HepG2 (cell line): ENCODE data around the gene THAP5. TPM values are rescaled to one million over a fixed set of nuclear protein-coding genes. Genes with fewer than 3 reads are reported as not detected.

Experiments
- ATAC-seq: fragments of 200-7000 bp; cut with Tn5 transposase; 3 replicates; pipeline ENCODE4 v1.9.1; 2020; ENCODE audit warnings: mild to moderate bottlenecking, moderate library complexity
- BruUV-seq: library from RNA; stranded (reverse); fragments of 400-500 nt; replicated peaks from 2 replicates; lab custom pipeline; 2021; lab: Mats Ljungman, UMichigan
- CTCF ChIA-PET: fragments of 300-600 bp; formaldehyde crosslinking; extraction: SDS; loops from one replicate; lab custom pipeline; 2021; ENCODE audit warnings: low total read pairs, inconsistent platforms, low intra/inter-chr PET ratio; lab: Yijun Ruan, JAX
- POLR2A ChIA-PET: fragments of 350-600 bp; sonication (Branson Sonifier 250); formaldehyde crosslinking; loops from one replicate; lab custom pipeline; 2020; ENCODE audit warnings: antibody characterized with exemption, inconsistent platforms; lab: Yijun Ruan, JAX
- DNase-seq: peaks from one replicate; pipeline ENCODE4 v3.0.0-alpha.2; 2015; ENCODE audit warnings: low spot score
- FAIRE-seq: peaks from 3 replicates; lab custom pipeline; 2011; peaks lifted over from hg19 to GRCh38; lab: Jason Lieb, UNC
- H2AFZ ChIP-seq: one replicate; pipeline ENCODE4 v1.6.1; 2011; ENCODE audit warnings: low read length, inconsistent platforms
- H3K27ac ChIP-seq: fragments of 300-600 bp; 3 replicates; pipeline ENCODE4 v1.8.0; 2011; ENCODE audit warnings: mixed run types, mild to moderate bottlenecking, mixed read lengths, low read length, inconsistent platforms; ENCODE audit not compliant: insufficient read depth; ENCODE audit errors: extremely low read length
- H3K27me3 ChIP-seq, 2 experiments: fragments of 200-600 bp in 1 of 2; 2 replicates in 1 of 2; 3 replicates in 1 of 2; pipeline versions ENCODE4 v1.6.0 to v1.8.0; 2011; ENCODE audit warnings: low read length in 2 of 2, mild to moderate bottlenecking in 2 of 2, moderate library complexity in 2 of 2, inconsistent platforms in 1 of 2; ENCODE audit not compliant: insufficient read depth in 2 of 2, control insufficient read depth in 1 of 2
- H3K36me3 ChIP-seq, 2 experiments: fragments of 200-600 bp in 1 of 2; replicated peaks in 1 of 2; 2 replicates in 1 of 2; 3 replicates in 1 of 2; pipeline versions ENCODE4 v1.5.1 to v1.8.0; 2011; ENCODE audit warnings: low read length in 2 of 2, inconsistent platforms in 1 of 2; ENCODE audit not compliant: insufficient read depth in 2 of 2, control insufficient read depth in 1 of 2
- H3K4me1 ChIP-seq: 2 replicates; pipeline ENCODE4 v1.5.1; 2012; ENCODE audit warnings: low read length, inconsistent platforms; ENCODE audit not compliant: insufficient read depth
- H3K4me2 ChIP-seq: 2 replicates; pipeline ENCODE4 v1.6.0; 2011; ENCODE audit warnings: low read depth, low read length, inconsistent platforms
- H3K4me3 ChIP-seq, 3 experiments: fragments of 200-600 bp in 1 of 3; sonication (generic), shearing (Covaris generic) in 1 of 3; replicated peaks in 1 of 3; 2 replicates each; pipeline ENCODE4 v1.5.1; 2011 to 2016; ENCODE audit warnings: low read length in 3 of 3, inconsistent platforms in 2 of 3, low read depth in 2 of 3, mild to moderate bottlenecking in 2 of 3, control low read depth in 1 of 3, mixed read lengths in 1 of 3; ENCODE audit not compliant: insufficient read depth in 1 of 3
- H3K79me2 ChIP-seq: one replicate; pipeline ENCODE4 v1.6.1; 2011; ENCODE audit warnings: low read length, inconsistent platforms; ENCODE audit not compliant: insufficient read depth
- H3K9ac ChIP-seq: 2 replicates; pipeline ENCODE4 v1.6.0; 2011; ENCODE audit warnings: mild to moderate bottlenecking, low read depth, low read length, inconsistent platforms; ENCODE audit not compliant: insufficient read depth
- H3K9me3 ChIP-seq: 2 replicates; pipeline ENCODE4 v1.5.1; 2012; ENCODE audit warnings: mild to moderate bottlenecking, low read length
- H4K20me1 ChIP-seq: 2 replicates; pipeline ENCODE4 v1.6.0; 2011; ENCODE audit warnings: inconsistent platforms, mild to moderate bottlenecking, low read length, moderate library complexity; ENCODE audit not compliant: insufficient read depth
- AKNA ChIP-seq: sonication (generic); formaldehyde crosslinking; IDR thresholded peaks from 2 replicates; pipeline ENCODE4 v1.4.0; 2020; ENCODE audit warnings: missing genetic modification reagents, borderline replicate concordance
- ARID2 ChIP-seq: sonication (generic); formaldehyde crosslinking; IDR thresholded peaks from 2 replicates; pipeline ENCODE4 v1.8.1; 2022; ENCODE audit warnings: mild to moderate bottlenecking, missing genetic modification reagents, borderline replicate concordance
- ARID5B ChIP-seq: IDR thresholded peaks from 2 replicates; pipeline ENCODE4 v1.4.0; 2020; ENCODE audit warnings: mild to moderate bottlenecking, missing genetic modification reagents
- IRX3 ChIP-seq: sonication (generic); formaldehyde crosslinking; IDR thresholded peaks from 2 replicates; pipeline ENCODE4 v1.8.1; 2023; ENCODE audit warnings: mild to moderate bottlenecking, low read depth, missing genetic modification reagents, borderline replicate concordance
- KLF12 ChIP-seq: sonication (generic); formaldehyde crosslinking; IDR thresholded peaks from 2 replicates; pipeline ENCODE4 v1.4.0; 2020; ENCODE audit warnings: missing genetic modification reagents, borderline replicate concordance
- MAFF ChIP-seq: IDR thresholded peaks from 2 replicates; pipeline ENCODE4 v1.6.1; 2011; ENCODE audit warnings: low read depth, low read length, improper control_type of control experiment
- MAFK ChIP-seq, 2 experiments: IDR thresholded peaks in 1 of 2; conservative IDR thresholded peaks in 1 of 2; 2 replicates each; pipeline ENCODE4 v1.6.1; 2011; ENCODE audit warnings: improper control_type of control experiment in 2 of 2, low read length in 2 of 2
- NCOA2 ChIP-seq: sonication (generic); formaldehyde crosslinking; IDR thresholded peaks from 2 replicates; pipeline ENCODE4 v1.8.0; 2022; ENCODE audit warnings: inconsistent platforms
- NFKB2 ChIP-seq: sonication (generic); formaldehyde crosslinking; IDR thresholded peaks from 2 replicates; pipeline ENCODE4 v1.4.0; 2020; ENCODE audit warnings: missing genetic modification reagents, borderline replicate concordance
- SIN3A ChIP-seq: IDR thresholded peaks from 2 replicates; pipeline ENCODE4 v1.6.1; 2011; ENCODE audit warnings: low read depth, mild to moderate bottlenecking, control low read depth, low read length, borderline replicate concordance
- ZNF354B ChIP-seq: sonication (generic); formaldehyde crosslinking; IDR thresholded peaks from 2 replicates; pipeline ENCODE4 v1.8.0; 2022; ENCODE audit warnings: mild to moderate bottlenecking, missing genetic modification reagents
- ZNF362 ChIP-seq: sonication (generic); formaldehyde crosslinking; IDR thresholded peaks from 2 replicates; pipeline ENCODE4 v1.4.0; 2020; ENCODE audit warnings: missing genetic modification reagents, mild to moderate bottlenecking, borderline replicate concordance
- ZNF530 ChIP-seq: sonication (generic); formaldehyde crosslinking; IDR thresholded peaks from 2 replicates; pipeline ENCODE4 v1.5.0; 2020; ENCODE audit warnings: low read depth, mild to moderate bottlenecking, missing genetic modification reagents
- ZNF740 ChIP-seq: sonication (generic); formaldehyde crosslinking; IDR thresholded peaks from 2 replicates; pipeline ENCODE4 v1.4.0; 2020; ENCODE audit warnings: missing genetic modification reagents
- WGBS: methylation state at CpG from one replicate; pipeline ENCODE4 v1.1.6; 2017; ENCODE audit warnings: low lambda C conversion rate; 5-methylcytosine and 5-hydroxymethylcytosine counted together
- in situ Hi-C: cut with HindIII; loops from 2 replicates; pipeline ENCODE4 v1.10.0; 2017; ENCODE audit warnings: low pct_unique_long_range_greater_than_20kb; ENCODE audit not compliant: extremely low pct_ligation_motif_present
- intact Hi-C: fragments of 100-400 bp; cut with micrococcal nuclease; formaldehyde crosslinking; loops from one replicate; pipeline ENCODE4 v1.10.0; 2022; ENCODE audit not compliant: unreplicated experiment
- polyA plus RNA-seq, 8 experiments: library from polyadenylated mRNA; depleted of rRNA in 3 of 8; stranded (reverse) in 7 of 8; unstranded in 1 of 8; fragments of >200 nt; fragmentation: Illumina TruSeq in 4 of 8; extraction: Trizol in 4 of 8; gene quantifications; 2 replicates each; pipeline versions ENCODE4 v1.2.1 to v1.2.3, GENCODE V29; 2011 to 2016; ENCODE audit warnings: low read depth in 4 of 8, missing spikeins in 1 of 8, mixed read lengths in 1 of 8; ENCODE audit not compliant: insufficient read depth in 1 of 8
- total RNA-seq, 5 experiments: library from RNA; depleted of rRNA; stranded (reverse); fragments of >200 nt; fragmentation: Illumina TruSeq; extraction: Trizol; gene quantifications; 2 replicates each; pipeline ENCODE4 v1.2.3, GENCODE V29; 2016; ENCODE audit warnings: low read depth in 1 of 5

THAP5 gene
- total and polyA plus RNA-seq, 2 of the 13 experiments (the other 11 are each of a cell fraction or from before 2014, with no cell fraction given), result 3.6 to 11.8 TPM

GRCh38 chr7:108522780-108523179 lies 46.7 kb downstream of the THAP5 start:
- Histone ChIP-seq H3K4me1 (peaks cover 34% of the 10 kb centered on the region), H4K20me1 (no peaks in the 10 kb centered on the region; the same call in 1 of the 2 replicates), H3K27me3 (no peaks in the 10 kb centered on the region; a peak in 1 of 5 replicates), H3K4me3 (no peak overlapping the region), H3K36me3 (peaks cover 0 to 6% of the 10 kb centered on the region in 2 experiments; a peak in 2 of 5 replicates), H3K9ac (no peak overlapping the region), H3K9me3 (no peaks in the 10 kb centered on the region), H3K4me2 (peak overlapping the region; percentile 78), H3K79me2 (peaks cover 16% of the 10 kb centered on the region), H3K27ac (no peak overlapping the region), H2AFZ (no peak overlapping the region)
- ATAC-seq (no peak), DNase-seq (no peak), FAIRE-seq (no peak)
- whole genome bisulfite sequencing, result 92% methylated on average over 2 of the region's 2 CpGs
- BruUV-seq, result no TSS peak
- in situ Hi-C loops, result no loop called here
- ChIA-PET CTCF (no interaction called here), POLR2A (interaction anchor here (1.3 kb wide), 1 partner anchor 47 kb away, joined by 4 read pairs; the partner anchor contains the start of genes DNAJB9 and THAP5)
- intact Hi-C loops, result no loop called here
- no peak for TF ChIP-seq IRX3
- TF ChIP-seq ARID5B (CRISPR knock-in tag), result no peak
- peak; percentile 42; the same call in 1 of the 2 replicates for TF ChIP-seq MAFF
- no peak for TF ChIP-seq ZNF362 (CRISPR knock-in tag)
- peak; percentile 32 to 40; a peak in 3 of 4 replicates for TF ChIP-seq MAFK (conservative IDR thresholded peaks at IDR 0.05 in 1 of 2, IDR thresholded peaks at IDR 0.05 in 1 of 2; ENCODE audit: low read length in 2 of 2)
- no peak for TF ChIP-seq NCOA2
- TF ChIP-seq AKNA (CRISPR knock-in tag), result no peak
- no peak for TF ChIP-seq NFKB2 (CRISPR knock-in tag)
- TF ChIP-seq ARID2, result no peak
- no peak for TF ChIP-seq ZNF354B (CRISPR knock-in tag)
- no peak for TF ChIP-seq SIN3A
- TF ChIP-seq ZNF530, result no peak
- no peak for TF ChIP-seq ZNF740 (CRISPR knock-in tag)
- TF ChIP-seq KLF12 (CRISPR knock-in tag), result no peak
